ENCODE measurements around the gene NCDN. TPM values are rescaled to one million over a fixed set of nuclear protein-coding genes. Genes with fewer than 3 reads are reported as not detected.

NCDN gene
- total RNA-seq, 1 donor from 2014 or later = 24.5 TPM

GRCh38 chr1:35588197-35588910 is 30.8 kb downstream of the NCDN start:
- DNase-seq (ENCODE audit: low read depth) = no peak
- Histone ChIP-seq H3K27me3 (ENCODE audit: control insufficient read depth, insufficient read depth, low read length) (no peaks in the 10 kb centered on the region), H3K4me3 (ENCODE audit: low read depth, low read length) (no peak overlapping the region), H3K36me3 (ENCODE audit: control insufficient read depth, insufficient read depth, low read length) (no peaks in the 10 kb centered on the region)
- TF ChIP-seq CTCF (IDR thresholded peaks at IDR 0.05; ENCODE audit: insufficient read depth, low read length, poor library complexity, severe bottlenecking) = no peak

- Histone ChIP-seq H3K36me3 (ENCODE audit: control insufficient read depth, insufficient read depth, low read length) (no peaks in the 10 kb centered on the region), H3K27me3 (ENCODE audit: control insufficient read depth, insufficient read depth, low read length) (no peaks in the 10 kb centered on the region), H3K4me3 (ENCODE audit: low read depth, low read length) (no peak overlapping the region)
- DNase-seq (ENCODE audit: low read depth) = no peak
- no peak for TF ChIP-seq CTCF (IDR thresholded peaks at IDR 0.05; ENCODE audit: insufficient read depth, low read length, poor library complexity, severe bottlenecking)
Observed at GRCh38 chr1:35589516-35590427, 32.2 kb downstream of the NCDN start.

- Histone ChIP-seq H3K27me3 (ENCODE audit: control insufficient read depth, insufficient read depth, low read length) (no peaks in the 10 kb centered on the region), H3K36me3 (ENCODE audit: control insufficient read depth, insufficient read depth, low read length) (no peaks in the 10 kb centered on the region), H3K4me3 (ENCODE audit: low read depth, low read length) (no peak overlapping the region)
- DNase-seq (ENCODE audit: low read depth) = no peak
- no peak for TF ChIP-seq CTCF (IDR thresholded peaks at IDR 0.05; ENCODE audit: insufficient read depth, low read length, poor library complexity, severe bottlenecking)
Observed at GRCh38 chr1:35590476-35591040, 33.0 kb downstream of the NCDN start.

GRCh38 chr1:35591211-35591610 is 33.6 kb downstream of the NCDN start:
- no peaks in the 10 kb centered on the region for H3K36me3 ChIP-seq (ENCODE audit: control insufficient read depth, insufficient read depth, low read length)
- no peak for DNase-seq (ENCODE audit: low read depth)
- no peak for TF ChIP-seq CTCF (IDR thresholded peaks at IDR 0.05; ENCODE audit: insufficient read depth, low read length, poor library complexity, severe bottlenecking)
- H3K4me3 ChIP-seq (ENCODE audit: low read depth, low read length) = no peak overlapping the region
- no peaks in the 10 kb centered on the region for H3K27me3 ChIP-seq (ENCODE audit: control insufficient read depth, insufficient read depth, low read length)

GRCh38 chr1:35592991-35593769 is 35.6 kb downstream of the NCDN start:
- no peak for DNase-seq (ENCODE audit: low read depth)
- peaks cover 1% of the 10 kb centered on the region for H3K36me3 ChIP-seq (ENCODE audit: control insufficient read depth, insufficient read depth, low read length)
- H3K27me3 ChIP-seq (ENCODE audit: control insufficient read depth, insufficient read depth, low read length) = no peaks in the 10 kb centered on the region
- TF ChIP-seq CTCF (IDR thresholded peaks at IDR 0.05; ENCODE audit: insufficient read depth, low read length, poor library complexity, severe bottlenecking) = no peak
- no peak overlapping the region for H3K4me3 ChIP-seq (ENCODE audit: low read depth, low read length)
